Tibial nerve (tissue), 4 donors: ENCODE data around the gene PDGFA. TPM values are rescaled to one million over a fixed set of nuclear protein-coding genes. Genes with fewer than 3 reads are reported as not detected.
A peak's percentile ranks its signal among the peaks of the same experiment; 100 is the strongest.

Experiments
- DNase-seq, 2 donors: peaks; one replicate each; pipeline ENCODE4 v3.0.0-alpha.2; 2019; ENCODE audit warnings: low spot score in 2 of 2
- H3K27ac ChIP-seq, 4 donors: fragments of 200-600 bp; sonication (generic) in 3 of 4; one replicate each; pipeline ENCODE4 v1.5.1; 2017 to 2019; ENCODE audit warnings: mild to moderate bottlenecking in 1 of 4
- H3K27me3 ChIP-seq, 2 donors: fragments of 200-600 bp; sonication (generic) in 1 of 2; one replicate each; pipeline versions ENCODE4 v1.5.1 to v1.6.0; 2017 to 2019
- H3K36me3 ChIP-seq, 3 donors: fragments of 200-600 bp; sonication (generic); one replicate each; pipeline ENCODE4 v1.5.1; 2018 to 2019
- H3K4me1 ChIP-seq, 4 donors: fragments of 200-600 bp; sonication (generic) in 3 of 4; one replicate each; pipeline ENCODE4 v1.5.1; 2017 to 2019
- H3K4me3 ChIP-seq, 4 donors: fragments of 200-600 bp; sonication (generic) in 3 of 4; one replicate each; pipeline ENCODE4 v1.5.1; 2017 to 2019; ENCODE audit warnings: mild to moderate bottlenecking in 1 of 4, moderate library complexity in 1 of 4
- H3K9me3 ChIP-seq, 4 donors: fragments of 200-600 bp; sonication (generic) in 3 of 4; one replicate each; pipeline ENCODE4 v1.5.1; 2017 to 2019
- CTCF ChIP-seq, 5 experiments: fragments of 200-600 bp in 3 of 5; fragments of 450-650 bp in 2 of 5; sonication (generic) in 3 of 5; IDR thresholded peaks; one replicate each; pipeline ENCODE4 v1.5.1; 2016 to 2019; ENCODE audit warnings: antibody characterized with exemption in 5 of 5, mild to moderate bottlenecking in 3 of 5, moderate library complexity in 2 of 5
- EP300 ChIP-seq, 2 donors: sonication (generic); formaldehyde crosslinking; IDR thresholded peaks; one replicate each; pipeline ENCODE4 v1.6.1; 2017; ENCODE audit warnings: antibody characterized with exemption in 2 of 2, mild to moderate bottlenecking in 1 of 2
- POLR2A ChIP-seq, 2 donors: fragments of 450-650 bp; IDR thresholded peaks; one replicate each; pipeline ENCODE4 v1.6.1; 2017; ENCODE audit warnings: antibody characterized with exemption in 2 of 2, mild to moderate bottlenecking in 2 of 2, moderate library complexity in 2 of 2
- WGBS, 2 donors: methylation state at CpG; one replicate each; pipeline ENCODE4 v1.1.5; 2018; 5-methylcytosine and 5-hydroxymethylcytosine counted together
- total RNA-seq, 4 donors: library from RNA; depleted of rRNA; stranded (reverse); fragments of >200 nt; gene quantifications; one replicate each; pipeline ENCODE4 v1.1.0, GENCODE V29; 2016

The PDGFA gene
- total RNA-seq, 4 donors from 2014 or later, result 33.4 to 84.1 (median 40.6) TPM

GRCh38 chr7:510131-510481 is 9.5 kb downstream of the PDGFA start:
- Histone ChIP-seq H3K27me3 (no peaks in the 10 kb centered on the region), H3K36me3 (peaks cover 0 to 57% (median 0%) of the 10 kb centered on the region in 3 donors)
- 86 to 90% methylated on average over 4 to 13 of the region's 17 CpGs for WGBS, 2 donors

GRCh38 chr7:509426-510130 is 10.1 kb downstream of the PDGFA start:
- 86 to 88% methylated on average over 20 of the region's 20 CpGs for WGBS, 2 donors
- DNase-seq, result no peak
- H3K36me3 ChIP-seq, result peaks cover 0 to 57% (median 0%) of the 10 kb centered on the region in 3 donors
- no peaks in the 10 kb centered on the region for H3K9me3 ChIP-seq
- TF ChIP-seq CTCF (IDR thresholded peaks at IDR 0.05) (no peak), EP300 (IDR thresholded peaks at IDR 0.05) (no peak), POLR2A (IDR thresholded peaks at IDR 0.05) (no peak)
- no peak overlapping the region for H3K4me3 ChIP-seq
- no peaks in the 10 kb centered on the region for H3K27me3 ChIP-seq
- peaks cover 0 to 24% (median 16%) of the 10 kb centered on the region in 4 donors for H3K4me1 ChIP-seq
- peak overlapping the region in 1 of 4 donors; percentile 24 for H3K27ac ChIP-seq

More at GRCh38 chr7:510131-510481, 9.5 kb downstream of the PDGFA start:
- no peaks in the 10 kb centered on the region for H3K9me3 ChIP-seq
- peak overlapping the region in 1 of 4 donors; percentile 24 for H3K27ac ChIP-seq
- peaks cover 0 to 29% (median 21%) of the 10 kb centered on the region in 4 donors for H3K4me1 ChIP-seq
- H3K4me3 ChIP-seq, result no peak overlapping the region
- no peak for TF ChIP-seq POLR2A (IDR thresholded peaks at IDR 0.05)
- TF ChIP-seq EP300 (IDR thresholded peaks at IDR 0.05), result no peak
- TF ChIP-seq CTCF (IDR thresholded peaks at IDR 0.05), result no peak
- no peak for DNase-seq

GRCh38 chr7:508461-509170 is 11.0 kb downstream of the PDGFA start:
- Histone ChIP-seq H3K4me1 (peaks cover 0 to 24% (median 17%) of the 10 kb centered on the region in 4 donors), H3K27ac (no peak overlapping the region), H3K27me3 (no peaks in the 10 kb centered on the region), H3K4me3 (no peak overlapping the region), H3K9me3 (no peaks in the 10 kb centered on the region), H3K36me3 (peaks cover 0 to 57% (median 0%) of the 10 kb centered on the region in 3 donors)
- WGBS, 2 donors, result 83 to 85% methylated on average over 12 of the region's 12 CpGs
- TF ChIP-seq POLR2A (IDR thresholded peaks at IDR 0.05), result no peak
- TF ChIP-seq EP300 (IDR thresholded peaks at IDR 0.05), result no peak
- TF ChIP-seq CTCF (IDR thresholded peaks at IDR 0.05), result no peak
- no peak for DNase-seq

DNA sequence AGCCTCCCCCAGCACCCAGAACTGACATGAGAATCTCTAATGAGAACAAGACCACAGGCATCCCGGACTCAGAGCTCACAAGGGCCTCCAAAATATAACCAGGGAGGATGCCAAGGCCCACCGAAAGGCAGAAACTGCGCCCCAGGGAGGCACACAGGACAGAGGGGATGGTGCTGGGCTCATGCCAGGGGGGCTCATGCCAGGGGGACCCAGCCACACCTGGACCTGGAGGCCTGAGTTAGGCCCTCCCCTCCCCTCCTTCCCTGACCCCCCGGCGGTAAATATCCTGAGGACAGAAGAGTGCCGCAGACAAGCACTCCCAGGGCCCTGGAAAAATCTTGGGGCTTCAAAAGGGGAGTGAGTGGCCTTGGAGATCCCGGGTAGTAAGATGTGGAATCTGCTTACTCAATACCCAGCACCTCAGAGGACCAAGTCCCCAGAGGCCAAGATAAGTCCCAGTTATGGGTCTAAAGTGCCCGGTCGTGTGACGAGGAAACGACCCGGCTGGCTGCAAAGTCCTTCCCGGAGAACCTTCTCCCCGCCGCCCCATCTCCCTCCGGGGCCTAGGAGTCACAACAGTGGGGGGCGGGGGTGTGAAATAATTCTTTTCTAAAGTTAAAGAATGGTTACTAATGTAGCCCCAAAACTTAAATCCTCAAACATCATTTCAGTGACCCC is 11.9 kb downstream of the PDGFA start:
- H3K27ac ChIP-seq, result no peak overlapping the region
- no peak for DNase-seq
- TF ChIP-seq POLR2A (IDR thresholded peaks at IDR 0.05) (no peak), CTCF (IDR thresholded peaks at IDR 0.05) (no peak), EP300 (IDR thresholded peaks at IDR 0.05) (no peak)
- peaks cover 0 to 57% (median 0%) of the 10 kb centered on the region in 3 donors for H3K36me3 ChIP-seq
- 75 to 85% methylated on average over 17 of the region's 17 CpGs for WGBS, 2 donors
- H3K27me3 ChIP-seq, result no peaks in the 10 kb centered on the region
- peaks cover 0 to 24% (median 20%) of the 10 kb centered on the region in 4 donors for H3K4me1 ChIP-seq
- H3K9me3 ChIP-seq, result no peaks in the 10 kb centered on the region
- H3K4me3 ChIP-seq, result no peak overlapping the region
